GM11168 (cell line): ENCODE measurements around the gene HTR3E.
"Not testable (repeated sequence)": the region's sequence is repeated elsewhere in the genome, so short reads cannot be mapped to it uniquely, and the experiment has no call there.

Experiments used
- in situ Hi-C: fragments of 300-500 bp; cut with MboI; formaldehyde crosslinking; loops from one replicate; pipeline ENCODE4 v1.12.0; 2022; ENCODE audit warnings: low sequenced_read_pairs; ENCODE audit not compliant: unreplicated experiment

Gene HTR3E

DNA sequence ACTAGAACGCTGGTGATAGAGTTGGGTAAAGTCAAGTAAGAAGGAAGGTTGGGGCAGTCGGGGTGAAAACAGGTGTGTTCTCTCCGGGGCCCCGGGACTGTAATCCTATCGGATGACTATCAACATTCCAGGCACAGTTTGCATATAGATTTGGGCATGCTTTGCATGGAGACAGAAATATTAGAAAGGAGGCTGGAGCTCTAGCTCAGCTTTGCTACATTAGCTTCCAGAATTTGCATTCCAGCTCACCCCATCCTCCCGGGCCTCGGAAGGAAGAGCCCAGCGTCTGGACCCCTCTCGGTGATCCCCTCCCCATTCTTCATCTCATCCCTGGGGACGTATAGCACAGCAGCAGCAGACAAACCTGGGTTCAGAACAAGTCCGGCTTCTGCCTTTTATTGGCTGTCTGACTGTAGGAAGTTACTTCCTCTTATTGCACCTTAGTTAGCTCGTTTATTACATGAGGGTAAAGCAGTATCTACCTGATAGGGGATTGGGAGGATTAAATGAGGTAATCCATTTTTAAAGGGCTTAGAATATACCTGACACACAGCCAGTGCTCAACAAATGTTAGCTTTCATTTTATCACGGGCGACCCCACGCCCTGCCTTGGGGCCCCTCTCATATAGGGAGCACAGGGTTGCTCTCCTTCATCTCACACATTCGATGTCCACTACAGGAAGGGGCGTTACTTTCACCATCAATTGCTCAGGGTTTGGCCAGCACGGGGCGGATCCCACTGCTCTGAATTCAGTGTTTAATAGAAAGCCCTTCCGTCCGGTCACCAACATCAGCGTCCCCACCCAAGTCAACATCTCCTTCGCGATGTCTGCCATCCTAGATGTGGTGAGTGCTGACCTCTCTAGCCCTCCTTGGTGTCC lies 3.2 kb downstream of the HTR3E start:
- in situ Hi-C loops, result no loop called here

DNA sequence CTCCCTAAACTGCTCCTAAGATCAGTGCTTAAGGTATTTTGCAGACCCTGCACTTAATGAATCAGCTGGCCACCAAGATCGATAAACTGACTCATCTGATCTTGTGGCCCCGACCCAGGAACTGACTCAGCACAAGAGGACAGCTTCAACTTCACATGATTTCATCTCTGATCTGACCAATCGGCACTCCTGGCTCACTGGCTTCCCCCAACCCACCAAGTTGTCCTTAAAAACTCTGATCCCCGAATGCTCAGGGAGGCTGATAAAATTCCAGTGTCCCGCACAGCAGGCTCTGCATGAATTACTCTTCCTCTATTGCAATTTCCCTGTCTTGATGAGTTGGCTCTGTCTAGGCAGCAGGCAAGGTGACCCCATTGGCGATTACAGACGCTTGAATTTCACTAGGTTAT lies 13.5 kb downstream of the HTR3E start:
- in situ Hi-C loops, result no loop called here

DNA sequence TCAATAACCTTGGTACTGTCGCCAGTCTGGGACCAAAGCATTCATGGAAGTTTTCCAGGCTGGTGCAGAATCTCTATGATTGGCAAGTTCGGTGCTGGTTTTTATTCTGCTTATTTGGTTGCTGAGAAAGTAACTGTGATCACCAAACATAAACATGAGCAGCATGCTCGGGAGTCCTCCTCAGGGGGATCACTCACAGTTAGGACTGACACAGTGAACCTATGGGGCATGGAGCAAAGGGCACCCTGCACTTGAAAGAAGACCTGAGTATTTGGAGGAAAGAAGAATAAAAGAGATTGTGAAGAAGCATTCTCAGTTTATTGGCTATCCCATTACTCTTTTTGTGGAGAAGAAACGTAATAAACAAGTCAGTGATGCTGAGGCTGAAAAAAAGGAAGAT lies 19.2 kb downstream of the HTR3E start:
- in situ Hi-C loops, result no loop called here

DNA sequence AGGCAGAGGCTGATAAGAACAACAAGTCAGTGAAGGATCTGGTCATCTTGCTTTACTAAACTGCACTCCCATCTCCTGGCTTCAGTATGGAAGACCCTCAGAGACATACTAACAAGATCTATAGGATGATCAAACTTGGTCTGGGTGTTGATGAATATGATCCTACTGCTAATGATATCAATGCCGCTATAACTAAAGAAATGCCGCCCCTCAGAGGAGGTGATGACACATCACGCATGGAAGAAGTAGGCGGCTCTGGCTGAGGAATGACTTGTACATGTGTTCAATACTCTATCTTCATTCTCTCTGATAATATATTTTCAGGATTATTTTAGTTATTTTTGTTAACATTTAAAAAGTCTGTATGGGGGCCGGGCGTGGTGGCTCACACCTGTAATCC lies 20.8 kb downstream of the HTR3E start:
- in situ Hi-C loops, result no loop called here

DNA sequence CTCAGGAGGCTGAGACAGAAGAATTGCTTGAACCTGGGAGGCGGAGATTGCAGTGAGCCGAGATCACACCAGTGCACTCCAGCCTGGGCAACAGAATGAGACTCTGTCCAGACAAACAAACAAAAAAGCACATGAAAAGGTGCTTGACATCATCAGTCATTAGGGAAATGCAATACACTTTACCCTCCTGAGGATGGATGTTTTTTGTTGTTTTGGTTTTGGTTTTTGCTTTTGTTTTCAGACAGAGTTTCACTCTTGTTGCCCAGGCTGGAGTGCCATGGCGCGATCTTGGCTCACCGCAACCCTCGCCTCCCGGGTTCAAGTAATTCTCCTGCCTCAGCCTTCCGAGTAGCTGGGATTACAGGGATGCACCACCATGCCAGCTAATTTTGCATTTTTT lies 24.2 kb downstream of the HTR3E start:
- in situ Hi-C loops, result not testable (repeated sequence)

DNA sequence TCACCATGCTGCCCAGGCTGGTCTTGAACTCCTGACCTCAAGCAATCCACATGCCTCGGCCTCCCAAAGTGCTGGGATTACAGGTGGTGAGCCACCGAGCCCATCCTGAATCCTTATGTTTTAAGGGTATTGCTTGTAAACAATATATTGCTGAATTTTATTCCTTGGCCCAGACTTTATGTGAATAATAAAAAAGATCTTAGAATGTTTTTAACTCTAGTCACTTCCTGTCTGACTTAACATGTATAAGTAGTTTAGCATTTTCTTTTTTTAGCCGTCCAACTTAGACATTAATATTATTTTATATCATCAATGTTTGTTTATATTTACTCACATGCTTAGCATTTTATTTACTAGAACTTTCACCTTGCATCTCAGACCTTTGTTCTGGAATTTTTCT lies 29.1 kb downstream of the HTR3E start:
- in situ Hi-C loops, result no loop called here

DNA sequence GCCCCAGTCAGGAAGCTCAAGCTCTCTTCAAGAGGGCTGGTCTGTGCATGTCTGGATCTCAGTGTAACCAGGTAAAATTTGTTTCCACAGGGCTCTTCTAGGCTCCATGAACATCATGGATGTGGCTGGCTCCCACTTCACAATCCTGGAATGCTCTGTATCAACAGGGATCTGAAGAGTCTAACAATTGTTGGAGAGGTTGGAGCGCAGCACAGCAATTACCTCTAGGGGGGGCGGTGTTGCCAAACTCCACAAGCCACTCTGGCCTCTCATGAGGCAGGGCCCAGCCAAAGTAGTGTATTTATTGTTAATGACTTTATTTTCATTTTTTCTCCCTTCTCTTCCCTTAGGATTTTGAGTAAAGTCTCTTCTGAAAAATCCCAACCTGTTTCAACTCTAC lies 32.1 kb downstream of the HTR3E start:
- in situ Hi-C loops, result no loop called here

DNA sequence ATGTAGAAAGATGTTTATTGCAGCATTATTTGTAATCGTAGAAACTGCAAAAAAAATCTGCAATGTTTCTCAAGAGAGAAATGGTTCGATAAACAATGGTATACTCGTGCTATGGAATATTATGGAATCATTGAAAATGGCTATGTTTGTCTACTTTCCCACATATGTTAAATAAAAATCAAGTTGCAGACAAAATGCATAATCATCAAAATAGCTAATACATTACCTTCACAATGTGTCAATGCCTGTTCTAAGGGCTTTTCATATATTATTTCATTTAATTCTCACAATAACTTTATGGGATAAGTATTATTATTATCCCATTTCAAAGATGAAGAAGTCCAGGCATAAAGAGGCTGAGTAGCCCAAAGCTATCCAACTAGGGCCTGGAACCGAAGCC lies 36.1 kb downstream of the HTR3E start:
- in situ Hi-C loops, result no loop called here

DNA sequence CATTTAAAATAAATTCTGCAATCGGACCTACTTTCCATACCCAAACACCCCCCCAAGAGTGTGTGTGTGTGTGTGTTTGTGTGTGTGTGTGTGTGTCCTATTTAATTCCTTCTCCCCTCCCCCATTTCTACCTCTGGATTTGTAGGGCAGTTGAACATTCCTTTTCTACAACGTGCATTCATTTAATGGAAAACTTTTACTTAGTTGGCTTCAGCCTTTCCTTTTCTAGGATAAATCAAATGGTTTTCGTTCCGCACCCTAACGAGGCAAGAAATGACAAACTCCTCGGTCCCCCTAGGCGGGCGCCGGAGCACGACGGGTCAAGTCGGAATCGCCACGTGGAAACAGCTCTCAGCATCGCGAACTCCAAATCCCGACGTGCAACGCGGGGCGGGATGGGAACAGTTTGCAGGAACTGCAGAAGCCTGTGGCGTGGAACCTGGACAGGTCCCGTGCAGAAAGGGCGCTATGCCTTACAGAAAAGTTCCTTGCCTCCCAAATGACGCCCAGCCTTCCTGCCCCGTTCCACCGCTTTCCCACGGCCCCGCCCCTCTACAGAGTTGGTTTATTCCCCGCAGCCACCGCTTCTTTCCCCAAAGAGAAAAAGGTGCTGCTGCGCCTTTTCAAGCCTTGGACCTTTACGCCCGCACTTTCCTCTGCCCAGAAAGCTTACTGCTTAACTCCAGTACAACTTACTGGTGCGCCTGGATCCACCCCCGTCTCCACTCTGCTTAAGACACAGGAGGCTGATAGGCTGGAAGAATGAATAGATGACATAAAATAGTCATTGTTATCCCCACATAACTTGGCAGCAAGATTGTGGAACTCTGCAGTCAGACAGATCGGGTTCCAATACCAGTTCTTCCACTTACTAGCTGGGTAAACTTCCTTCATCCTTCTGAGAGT lies 37.2 kb downstream of the HTR3E start:
- in situ Hi-C loops, result no loop called here

DNA sequence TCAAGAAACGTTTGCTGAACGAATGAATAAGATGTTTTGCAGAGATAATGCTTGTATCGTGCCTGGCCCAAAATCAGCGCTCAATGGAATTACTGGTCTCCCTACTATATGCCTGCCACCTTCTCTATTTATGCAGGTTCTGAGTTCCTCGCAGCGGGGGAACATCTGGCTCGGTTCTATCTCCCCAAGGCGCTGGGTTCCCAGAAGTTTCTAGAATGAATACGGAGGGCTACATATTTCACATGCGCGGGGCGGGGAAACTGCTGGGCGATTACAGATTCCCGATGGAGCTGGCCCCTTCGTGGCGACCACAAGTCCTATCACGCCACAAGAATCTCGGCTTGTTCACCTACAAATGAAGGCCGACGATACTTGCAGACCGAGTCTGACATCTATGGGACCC lies 37.9 kb downstream of the HTR3E start:
- in situ Hi-C loops, result no loop called here

DNA sequence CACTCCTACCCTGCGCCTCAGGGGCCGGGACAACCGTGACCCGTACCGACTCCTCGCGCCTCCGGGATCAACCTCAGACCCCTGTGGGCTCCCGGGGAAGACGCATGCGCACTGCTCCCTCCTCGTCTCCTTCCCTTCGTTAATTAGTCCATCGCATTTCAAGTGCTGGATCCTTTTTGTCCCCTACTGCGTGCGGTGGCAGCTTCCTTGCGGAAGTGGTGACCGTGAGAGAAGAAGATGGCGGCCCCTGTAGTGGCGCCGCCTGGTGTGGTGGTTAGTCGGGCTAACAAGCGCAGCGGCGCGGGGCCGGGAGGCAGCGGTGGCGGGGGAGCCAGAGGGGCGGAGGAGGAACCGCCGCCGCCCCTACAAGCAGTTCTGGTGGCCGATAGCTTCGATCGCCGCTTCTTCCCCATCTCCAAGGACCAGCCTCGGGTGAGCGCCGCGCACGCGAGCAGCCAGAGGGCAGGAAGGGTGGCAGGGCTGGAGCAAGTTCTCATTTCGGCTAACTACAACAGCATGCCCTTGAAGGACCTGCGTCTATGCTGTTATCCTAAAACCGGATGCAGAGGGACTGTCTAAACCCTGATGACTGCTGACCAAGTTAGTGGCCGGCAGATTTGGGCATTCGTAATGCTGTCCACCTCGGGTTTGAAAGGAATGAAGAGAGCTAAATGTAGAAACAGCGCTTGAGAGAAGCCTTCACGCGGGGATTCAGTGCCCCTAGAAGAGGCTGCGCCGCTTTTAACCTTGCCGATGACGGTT lies 38.5 kb downstream of the HTR3E start, which contains the start of gene EIF2B5:
Gene EIF2B5, plus strand, starts transcription at position 210 of the 762 bp plus-strand sequence. Its CDS starts 28 bp downstream, at position 238.
- in situ Hi-C loops, result no loop called here

DNA sequence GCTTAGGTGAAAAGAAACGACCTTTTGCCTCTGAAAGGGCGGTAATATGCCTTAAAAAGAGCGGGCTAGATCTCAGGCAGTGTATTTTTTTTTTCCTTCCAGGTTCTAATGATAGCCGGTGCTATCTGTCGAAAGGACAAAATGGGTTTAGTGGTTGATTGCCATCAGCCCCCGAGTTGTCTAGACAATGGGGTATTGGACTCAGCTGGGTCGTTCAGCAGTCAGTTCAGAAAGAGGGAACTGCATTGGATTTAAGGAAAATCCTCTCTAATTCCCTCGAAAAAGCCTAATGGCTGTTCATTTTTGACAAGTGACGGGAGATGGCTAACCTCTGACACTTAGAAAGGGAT lies 39.0 kb downstream of the HTR3E start:
- in situ Hi-C loops, result no loop called here

DNA sequence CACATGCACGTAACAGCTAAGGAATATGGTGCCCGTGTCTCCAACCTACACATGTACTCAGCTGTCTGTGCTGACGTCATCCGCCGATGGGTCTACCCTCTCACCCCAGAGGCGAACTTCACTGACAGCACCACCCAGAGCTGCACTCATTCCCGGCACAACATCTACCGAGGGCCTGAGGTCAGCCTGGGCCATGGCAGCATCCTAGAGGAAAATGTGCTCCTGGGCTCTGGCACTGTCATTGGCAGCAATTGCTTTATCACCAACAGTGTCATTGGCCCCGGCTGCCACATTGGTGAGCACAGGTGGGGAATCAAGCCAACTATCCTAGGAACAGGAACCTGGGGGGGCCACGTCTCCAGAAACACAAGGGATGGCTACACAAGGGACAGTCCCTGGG lies 43.6 kb downstream of the HTR3E start:
- in situ Hi-C loops, result no loop called here

DNA sequence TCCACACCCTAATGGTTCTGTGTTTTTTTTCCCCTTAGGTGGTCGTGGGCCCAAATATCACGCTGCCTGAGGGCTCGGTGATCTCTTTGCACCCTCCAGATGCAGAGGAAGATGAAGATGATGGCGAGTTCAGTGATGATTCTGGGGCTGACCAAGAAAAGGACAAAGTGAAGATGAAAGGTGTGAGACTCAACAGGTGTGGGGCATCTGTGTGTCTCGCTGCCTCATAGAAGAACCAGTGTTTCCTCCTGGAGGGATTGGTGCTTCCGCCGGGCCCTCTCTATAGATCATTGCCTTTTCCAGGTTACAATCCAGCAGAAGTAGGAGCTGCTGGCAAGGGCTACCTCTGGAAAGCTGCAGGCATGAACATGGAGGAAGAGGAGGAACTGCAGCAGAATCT lies 45.3 kb downstream of the HTR3E start:
- in situ Hi-C loops, result no loop called here

DNA sequence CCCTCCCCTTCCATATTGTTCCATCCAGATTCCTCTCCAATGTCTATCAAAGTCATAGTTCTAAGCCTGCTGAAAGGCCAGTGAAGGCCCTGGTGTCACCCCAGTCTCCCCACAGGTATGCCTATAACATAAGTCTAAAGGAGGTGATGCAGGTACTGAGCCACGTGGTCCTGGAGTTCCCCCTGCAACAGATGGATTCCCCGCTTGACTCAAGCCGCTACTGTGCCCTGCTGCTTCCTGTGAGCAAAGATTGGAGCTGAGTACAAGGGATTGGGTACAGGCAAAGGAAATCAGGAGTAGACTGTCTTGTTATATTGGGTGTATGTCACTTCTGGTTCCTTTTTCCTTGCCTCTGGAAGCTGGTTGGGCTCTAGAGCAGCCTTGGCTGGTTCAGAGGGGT lies 46.5 kb downstream of the HTR3E start:
- in situ Hi-C loops, result no loop called here

DNA sequence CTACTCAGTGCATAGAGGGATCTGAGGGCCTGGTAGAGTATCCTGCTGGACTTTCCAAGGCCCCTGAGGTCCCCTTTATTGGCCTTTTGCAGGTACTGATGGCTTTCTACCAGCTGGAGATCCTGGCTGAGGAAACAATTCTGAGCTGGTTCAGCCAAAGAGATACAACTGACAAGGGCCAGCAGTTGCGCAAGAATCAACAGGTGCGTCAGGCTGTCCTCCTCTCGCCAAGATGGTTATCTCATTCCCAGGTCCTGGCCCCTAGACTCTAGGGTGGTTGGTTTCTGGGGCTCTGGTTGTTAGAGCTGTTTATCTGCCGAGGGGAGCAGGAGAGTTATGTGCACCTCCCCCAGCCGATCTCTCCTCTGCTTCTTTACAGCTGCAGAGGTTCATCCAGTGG lies 47.6 kb downstream of the HTR3E start:
- in situ Hi-C loops, result no loop called here

DNA sequence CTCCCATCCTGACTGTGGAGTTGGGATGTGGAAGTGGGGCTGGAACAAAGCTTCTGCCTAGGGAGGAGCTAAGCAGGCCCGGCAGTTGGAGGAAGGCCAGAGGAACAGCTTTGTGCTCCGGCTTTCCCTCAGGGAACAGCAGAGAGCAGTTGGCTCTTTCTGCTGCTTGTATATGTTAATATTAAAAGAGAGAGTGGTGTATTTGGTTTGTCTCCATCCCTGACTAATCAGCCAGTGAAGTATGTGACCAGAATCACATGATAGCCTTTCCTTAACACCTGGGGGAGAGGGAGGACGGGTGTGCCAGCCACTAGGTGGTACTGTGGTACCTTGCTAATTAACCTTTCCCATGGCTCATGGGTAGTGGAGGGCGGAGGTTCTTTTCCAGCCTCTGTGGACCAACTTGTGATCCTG lies 48.3 kb downstream of the HTR3E start:
- in situ Hi-C loops, result no loop called here

DNA sequence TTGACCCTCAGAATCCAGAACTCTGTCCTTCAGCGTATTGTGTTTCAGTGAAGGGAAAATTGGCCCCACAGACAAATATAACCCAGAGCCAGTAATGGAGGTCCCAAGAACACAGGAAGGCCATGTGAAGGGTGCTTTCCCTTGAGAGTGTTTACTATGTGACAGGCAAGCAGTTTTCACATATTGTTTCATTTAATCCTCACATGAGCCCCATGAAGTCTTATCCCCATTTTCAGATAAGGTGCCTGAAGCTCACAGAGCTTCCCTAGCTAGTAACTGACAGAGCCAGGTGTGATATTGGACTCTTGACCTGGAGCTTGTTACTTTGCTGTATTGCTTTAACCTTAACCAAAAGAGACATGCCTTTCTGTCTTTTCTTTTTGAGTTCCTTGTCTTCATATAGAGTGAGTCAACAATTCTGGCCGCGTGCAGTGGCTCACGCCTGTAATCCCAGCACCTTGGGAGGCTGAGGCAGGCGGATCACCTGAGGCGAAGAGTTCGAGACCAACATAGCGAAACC lies 48.9 kb downstream of the HTR3E start:
- in situ Hi-C loops, result no loop called here

DNA sequence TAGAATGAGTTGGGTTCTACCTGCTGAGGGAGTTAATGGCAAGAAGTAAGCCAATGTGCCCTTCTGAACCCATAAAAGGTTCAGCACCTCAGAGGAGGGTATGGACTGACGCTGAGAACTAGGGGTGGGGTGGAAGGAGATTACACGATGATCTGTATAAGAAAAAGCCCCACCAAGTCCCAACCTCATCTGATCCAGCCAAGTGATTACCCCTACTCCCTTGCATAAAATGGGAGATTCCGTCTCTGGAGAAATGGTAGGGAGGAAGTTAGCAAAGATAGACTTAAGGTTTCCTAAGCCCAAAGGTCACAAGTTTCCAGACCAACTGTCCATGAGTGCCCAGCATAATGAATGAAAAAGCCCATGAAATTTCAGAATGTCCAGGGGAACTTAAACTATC lies 51.2 kb downstream of the HTR3E start:
- in situ Hi-C loops, result no loop called here

DNA sequence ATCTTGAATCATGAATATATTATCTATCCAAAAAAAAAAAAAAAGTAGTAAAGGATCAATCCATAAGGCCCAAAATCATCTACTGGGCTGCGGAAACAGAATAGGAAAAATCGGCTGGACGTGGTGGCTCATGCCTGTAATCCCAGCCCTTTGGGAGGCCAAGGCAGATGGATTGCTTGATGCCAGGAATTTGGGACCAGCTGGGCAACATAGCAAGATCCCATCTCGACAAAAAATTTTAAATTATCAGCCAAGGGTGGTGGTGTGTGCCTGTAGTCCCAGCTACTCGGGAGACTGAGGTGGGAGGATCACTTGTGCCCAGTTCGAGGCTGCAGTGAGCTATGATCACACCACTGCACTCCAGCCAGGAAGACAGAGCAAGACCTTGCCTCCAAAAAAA lies 52.3 kb downstream of the HTR3E start:
- in situ Hi-C loops, result no loop called here
